GM23338 (cell line): ENCODE data around the gene N4BP2L1. TPM values are rescaled to one million over a fixed set of nuclear protein-coding genes. Genes with fewer than 3 reads are reported as not detected.

Source experiments
- ATAC-seq: fragments of 200-7000 bp; cut with Tn5 transposase; 3 replicates; pipeline ENCODE4 v1.9.1; 2020
- DNase-seq: peaks from one replicate; pipeline ENCODE4 v3.0.0-alpha.2; 2015; ENCODE audit warnings: low spot score
- H2AFZ ChIP-seq: fragments of 200-600 bp; sonication (generic); 2 replicates; pipeline ENCODE4 v1.8.0; 2016; ENCODE audit warnings: antibody characterized with exemption, mild to moderate bottlenecking, moderate library complexity
- H3F3A ChIP-seq: fragments of 200-600 bp; sonication (generic); replicated peaks from 2 replicates; pipeline ENCODE4 v1.8.0; 2017; ENCODE audit warnings: antibody characterized with exemption, mixed run types, low read depth
- H3K27ac ChIP-seq: fragments of 200-600 bp; sonication (generic); 2 replicates; pipeline ENCODE4 v1.6.1; 2016; ENCODE audit warnings: low read depth
- H3K27me3 ChIP-seq: fragments of 200-600 bp; sonication (generic); 2 replicates; pipeline ENCODE4 v1.8.0; 2016; ENCODE audit warnings: mild to moderate bottlenecking, mixed run types, moderate library complexity; ENCODE audit not compliant: insufficient read depth
- H3K36me3 ChIP-seq: fragments of 200-600 bp; sonication (generic); 2 replicates; pipeline ENCODE4 v1.8.0; 2016; ENCODE audit warnings: mild to moderate bottlenecking; ENCODE audit not compliant: insufficient read depth
- H3K4me1 ChIP-seq: fragments of 200-600 bp; sonication (generic); 2 replicates; pipeline ENCODE4 v1.8.0; 2016; ENCODE audit warnings: mild to moderate bottlenecking, moderate library complexity; ENCODE audit not compliant: insufficient read depth
- H3K4me2 ChIP-seq: fragments of 200-600 bp; sonication (generic); 2 replicates; pipeline ENCODE4 v1.7.1; 2017; ENCODE audit warnings: mixed run types
- H3K4me3 ChIP-seq: fragments of 200-600 bp; sonication (generic); 2 replicates; pipeline ENCODE4 v1.6.1; 2016; ENCODE audit warnings: mixed run types
- H3K79me2 ChIP-seq: fragments of 200-600 bp; sonication (generic); replicated peaks from 2 replicates; pipeline ENCODE4 v1.8.0; 2017; ENCODE audit warnings: mild to moderate bottlenecking; ENCODE audit not compliant: insufficient read depth
- H3K9me2 ChIP-seq: fragments of 200-600 bp; sonication (generic); 2 replicates; pipeline ENCODE4 v1.8.0; 2017; ENCODE audit not compliant: insufficient read depth
- H4K20me1 ChIP-seq: fragments of 200-600 bp; sonication (generic); replicated peaks from 2 replicates; pipeline ENCODE4 v1.8.0; 2017; ENCODE audit warnings: mild to moderate bottlenecking; ENCODE audit not compliant: insufficient read depth
- H3K27ac Mint-ChIP-seq: 2 replicates; pipeline ENCODE4 v1.8.0; 2020; ENCODE audit warnings: inconsistent platforms, mild to moderate bottlenecking, moderate library complexity, mixed read lengths
- H3K27me3 Mint-ChIP-seq: 3 replicates; pipeline ENCODE4 v1.8.0; 2022; ENCODE audit warnings: low read depth, mild to moderate bottlenecking, moderate library complexity, mixed read lengths, inconsistent platforms; ENCODE audit not compliant: insufficient read depth, poor library complexity
- H3K36me3 Mint-ChIP-seq: 3 replicates; pipeline ENCODE4 v1.8.0; 2021; ENCODE audit warnings: low read depth, mild to moderate bottlenecking, inconsistent platforms, moderate library complexity, mixed read lengths
- H3K4me1 Mint-ChIP-seq: 3 replicates; pipeline ENCODE4 v1.8.0; 2020; ENCODE audit warnings: mild to moderate bottlenecking, inconsistent platforms, mixed read lengths
- H3K4me3 Mint-ChIP-seq: 3 replicates; pipeline ENCODE4 v1.8.0; 2021; ENCODE audit warnings: moderate library complexity, mild to moderate bottlenecking, inconsistent platforms, mixed read lengths
- H3K9me3 Mint-ChIP-seq: 3 replicates; pipeline ENCODE4 v1.8.0; 2020; ENCODE audit warnings: moderate library complexity, mild to moderate bottlenecking, inconsistent platforms, mixed read lengths
- CREB1 ChIP-seq: fragments of 250-450 bp; sonication (Bioruptor Pico); IDR thresholded peaks from 2 replicates; pipeline ENCODE4 v1.5.0; 2020; ENCODE audit warnings: low read depth, mild to moderate bottlenecking, moderate library complexity
- EZH2 ChIP-seq: fragments of 200-600 bp; sonication (generic); IDR thresholded peaks from one replicate; pipeline ENCODE4 v1.8.0; 2017; ENCODE audit warnings: antibody characterized with exemption, mild to moderate bottlenecking, low read depth; ENCODE audit not compliant: unreplicated experiment
- EZH2phosphoT487 ChIP-seq: fragments of 200-600 bp; sonication (generic); IDR thresholded peaks from one replicate; pipeline ENCODE4 v1.8.1; 2018; ENCODE audit warnings: antibody characterized with exemption; ENCODE audit not compliant: unreplicated experiment
- JUNB ChIP-seq: IDR thresholded peaks from one replicate; pipeline ENCODE4 v1.6.1; 2016; ENCODE audit warnings: antibody characterized with exemption; ENCODE audit not compliant: unreplicated experiment
- POLR2AphosphoS5 ChIP-seq: IDR thresholded peaks from 2 replicates; pipeline ENCODE4 v1.6.1; 2016; ENCODE audit warnings: antibody characterized with exemption, low read depth
- STAT1 ChIP-seq: IDR thresholded peaks from one replicate; pipeline ENCODE4 v1.6.1; 2016; ENCODE audit warnings: antibody characterized with exemption; ENCODE audit not compliant: unreplicated experiment
- ZNF114 ChIP-seq: fragments of 250-450 bp; sonication (Bioruptor Pico); IDR thresholded peaks from 2 replicates; pipeline ENCODE4 v1.5.0; 2020; ENCODE audit warnings: mild to moderate bottlenecking, moderate library complexity
- polyA plus RNA-seq: library from polyadenylated mRNA; unstranded; fragments of >200 nt; fragmentation: Nextera tagmentation; extraction: Ambion mirVana; gene quantifications from 2 replicates; pipeline ENCODE4 v1.2.1, GENCODE V29; 2016
- total RNA-seq: library from RNA; depleted of rRNA; stranded (reverse); fragments of >200 nt; shearing (Covaris generic); gene quantifications from 2 replicates; pipeline ENCODE4 v1.2.3, GENCODE V29; 2014
- TF ChIP-seq, protein P1 (sequence below), 2 experiments: fragments of 200-600 bp in 1 of 2; sonication (generic) in 1 of 2; conservative IDR thresholded peaks; 2 replicates each; pipeline versions ENCODE4 v1.5.1 to v1.6.1; 2016 to 2017; ENCODE audit warnings: antibody characterized with exemption in 2 of 2, low read depth in 2 of 2, mild to moderate bottlenecking in 2 of 2, moderate library complexity in 1 of 2
- TF ChIP-seq, protein P2 (sequence below): IDR thresholded peaks from one replicate; pipeline ENCODE4 v1.6.1; 2018; ENCODE audit warnings: antibody characterized with exemption; ENCODE audit not compliant: unreplicated experiment

N4BP2L1 gene
- total and polyA plus RNA-seq, 2 experiments from 2014 or later, result 3.3 to 4.1 TPM

DNA sequence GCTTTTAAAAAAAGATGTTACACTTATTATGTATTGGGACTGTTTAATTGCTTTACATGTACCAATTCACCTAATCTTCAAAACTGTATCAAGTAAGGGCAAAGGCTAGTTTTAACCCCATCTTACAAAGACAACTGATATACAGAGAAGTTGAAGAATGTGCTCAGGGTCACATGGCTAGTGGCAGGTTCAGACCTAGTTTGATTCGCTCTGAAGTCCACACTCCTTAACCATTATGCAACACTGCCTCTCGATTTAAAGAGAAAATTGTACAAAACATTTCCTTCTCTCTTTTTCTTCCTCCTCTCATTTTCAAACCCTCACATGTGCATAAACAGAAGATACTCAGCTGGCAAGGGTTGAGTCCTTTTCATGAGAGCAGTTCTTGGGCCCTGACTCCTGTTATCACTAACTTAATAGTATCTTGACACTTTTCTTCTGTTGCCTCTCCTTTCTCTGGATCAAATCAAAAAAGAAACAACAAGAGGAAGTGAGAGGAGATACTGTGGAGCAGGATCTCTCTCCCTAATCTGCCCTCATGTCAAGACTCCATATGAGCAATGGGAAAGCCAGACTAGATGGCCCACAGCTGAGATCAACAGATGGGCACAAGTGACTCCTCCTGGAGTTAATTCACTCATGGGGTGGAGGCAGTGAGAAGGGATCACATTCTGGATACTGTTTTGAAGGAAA, 19.0 kb upstream of the N4BP2L1 start:
- H3K27ac ChIP-seq, result no peak overlapping the region
- no peaks in the 10 kb centered on the region for H3K79me2 ChIP-seq
- H3K36me3 ChIP-seq, result no peaks in the 10 kb centered on the region
- H3K9me2 ChIP-seq, result no peaks in the 10 kb centered on the region
- no peaks in the 10 kb centered on the region for H3K27me3 ChIP-seq
- Mint-ChIP-seq H3K27me3 (no peaks in the 10 kb centered on the region), H3K4me1 (no peaks in the 10 kb centered on the region), H3K4me3 (no peak overlapping the region), H3K27ac (no peak overlapping the region), H3K36me3 (peaks cover 6% of the 10 kb centered on the region; the same call in 2 of the 3 replicates), H3K9me3 (peaks cover 3% of the 10 kb centered on the region; the same call in 1 of the 3 replicates)
- H3K4me3 ChIP-seq, result no peak overlapping the region
- no peak overlapping the region for H3K4me2 ChIP-seq
- H3K4me1 ChIP-seq, result no peaks in the 10 kb centered on the region
- DNase-seq (no peak), ATAC-seq (no peak)
- TF ChIP-seq, protein P1, sequence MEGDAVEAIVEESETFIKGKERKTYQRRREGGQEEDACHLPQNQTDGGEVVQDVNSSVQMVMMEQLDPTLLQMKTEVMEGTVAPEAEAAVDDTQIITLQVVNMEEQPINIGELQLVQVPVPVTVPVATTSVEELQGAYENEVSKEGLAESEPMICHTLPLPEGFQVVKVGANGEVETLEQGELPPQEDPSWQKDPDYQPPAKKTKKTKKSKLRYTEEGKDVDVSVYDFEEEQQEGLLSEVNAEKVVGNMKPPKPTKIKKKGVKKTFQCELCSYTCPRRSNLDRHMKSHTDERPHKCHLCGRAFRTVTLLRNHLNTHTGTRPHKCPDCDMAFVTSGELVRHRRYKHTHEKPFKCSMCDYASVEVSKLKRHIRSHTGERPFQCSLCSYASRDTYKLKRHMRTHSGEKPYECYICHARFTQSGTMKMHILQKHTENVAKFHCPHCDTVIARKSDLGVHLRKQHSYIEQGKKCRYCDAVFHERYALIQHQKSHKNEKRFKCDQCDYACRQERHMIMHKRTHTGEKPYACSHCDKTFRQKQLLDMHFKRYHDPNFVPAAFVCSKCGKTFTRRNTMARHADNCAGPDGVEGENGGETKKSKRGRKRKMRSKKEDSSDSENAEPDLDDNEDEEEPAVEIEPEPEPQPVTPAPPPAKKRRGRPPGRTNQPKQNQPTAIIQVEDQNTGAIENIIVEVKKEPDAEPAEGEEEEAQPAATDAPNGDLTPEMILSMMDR (conservative IDR thresholded peaks at IDR 0.05; ENCODE audit: low read depth in 2 of 2), result no peak
- no peak for TF ChIP-seq JUNB
- no peak for TF ChIP-seq EZH2
- H4K20me1 ChIP-seq, result no peaks in the 10 kb centered on the region; the same call in 1 of the 2 replicates
- no peaks in the 10 kb centered on the region for H3F3A ChIP-seq
- H2AFZ ChIP-seq, result no peak overlapping the region

DNA sequence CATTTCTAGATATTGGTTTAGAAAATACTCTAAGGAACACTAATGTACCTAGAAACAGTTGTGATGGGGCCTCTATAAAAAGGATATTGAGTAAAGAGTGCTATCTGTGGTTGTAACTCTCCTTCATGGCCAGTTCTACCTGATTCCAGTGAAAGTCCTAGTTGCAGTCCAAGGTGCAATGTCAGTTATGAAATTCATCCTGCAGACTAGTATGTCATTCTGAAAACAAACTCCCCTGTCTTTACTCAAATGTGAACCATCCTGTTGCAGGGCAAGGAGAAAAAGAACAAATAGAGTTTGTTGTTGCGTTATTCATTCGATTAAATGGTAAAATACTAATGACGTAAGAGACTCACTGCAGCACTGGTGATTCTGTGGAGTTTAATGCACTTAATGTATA, 18.3 kb upstream of the N4BP2L1 start:
- Histone ChIP-seq H3K4me1 (no peaks in the 10 kb centered on the region), H3F3A (no peaks in the 10 kb centered on the region), H4K20me1 (no peaks in the 10 kb centered on the region; the same call in 1 of the 2 replicates), H3K79me2 (no peaks in the 10 kb centered on the region), H3K4me2 (no peak overlapping the region), H3K27ac (no peak overlapping the region), H3K27me3 (no peaks in the 10 kb centered on the region), H3K4me3 (no peak overlapping the region), H3K9me2 (no peaks in the 10 kb centered on the region), H2AFZ (no peak overlapping the region), H3K36me3 (no peaks in the 10 kb centered on the region)
- no peaks in the 10 kb centered on the region for H3K4me1 Mint-ChIP-seq
- DNase-seq (no peak), ATAC-seq (no peak)
- H3K9me3 Mint-ChIP-seq, result peaks cover 2% of the 10 kb centered on the region; the same call in 1 of the 3 replicates
- no peak overlapping the region for H3K4me3 Mint-ChIP-seq
- peaks cover 5% of the 10 kb centered on the region; the same call in 2 of the 3 replicates for H3K36me3 Mint-ChIP-seq
- H3K27me3 Mint-ChIP-seq, result no peaks in the 10 kb centered on the region
- no peak overlapping the region for H3K27ac Mint-ChIP-seq
- TF ChIP-seq EZH2phosphoT487, result no peak
- TF ChIP-seq POLR2AphosphoS5, result no peak
- no peak for TF ChIP-seq EZH2
- TF ChIP-seq CREB1 (CRISPR knock-in tag), result no peak
- TF ChIP-seq, protein P1 (conservative IDR thresholded peaks at IDR 0.05; ENCODE audit: low read depth in 2 of 2), result no peak
- no peak for TF ChIP-seq ZNF114 (CRISPR knock-in tag)
- TF ChIP-seq STAT1, result no peak
- TF ChIP-seq, protein P2, sequence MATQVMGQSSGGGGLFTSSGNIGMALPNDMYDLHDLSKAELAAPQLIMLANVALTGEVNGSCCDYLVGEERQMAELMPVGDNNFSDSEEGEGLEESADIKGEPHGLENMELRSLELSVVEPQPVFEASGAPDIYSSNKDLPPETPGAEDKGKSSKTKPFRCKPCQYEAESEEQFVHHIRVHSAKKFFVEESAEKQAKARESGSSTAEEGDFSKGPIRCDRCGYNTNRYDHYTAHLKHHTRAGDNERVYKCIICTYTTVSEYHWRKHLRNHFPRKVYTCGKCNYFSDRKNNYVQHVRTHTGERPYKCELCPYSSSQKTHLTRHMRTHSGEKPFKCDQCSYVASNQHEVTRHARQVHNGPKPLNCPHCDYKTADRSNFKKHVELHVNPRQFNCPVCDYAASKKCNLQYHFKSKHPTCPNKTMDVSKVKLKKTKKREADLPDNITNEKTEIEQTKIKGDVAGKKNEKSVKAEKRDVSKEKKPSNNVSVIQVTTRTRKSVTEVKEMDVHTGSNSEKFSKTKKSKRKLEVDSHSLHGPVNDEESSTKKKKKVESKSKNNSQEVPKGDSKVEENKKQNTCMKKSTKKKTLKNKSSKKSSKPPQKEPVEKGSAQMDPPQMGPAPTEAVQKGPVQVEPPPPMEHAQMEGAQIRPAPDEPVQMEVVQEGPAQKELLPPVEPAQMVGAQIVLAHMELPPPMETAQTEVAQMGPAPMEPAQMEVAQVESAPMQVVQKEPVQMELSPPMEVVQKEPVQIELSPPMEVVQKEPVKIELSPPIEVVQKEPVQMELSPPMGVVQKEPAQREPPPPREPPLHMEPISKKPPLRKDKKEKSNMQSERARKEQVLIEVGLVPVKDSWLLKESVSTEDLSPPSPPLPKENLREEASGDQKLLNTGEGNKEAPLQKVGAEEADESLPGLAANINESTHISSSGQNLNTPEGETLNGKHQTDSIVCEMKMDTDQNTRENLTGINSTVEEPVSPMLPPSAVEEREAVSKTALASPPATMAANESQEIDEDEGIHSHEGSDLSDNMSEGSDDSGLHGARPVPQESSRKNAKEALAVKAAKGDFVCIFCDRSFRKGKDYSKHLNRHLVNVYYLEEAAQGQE, result no peak
